ENCODE data around the gene SPECC1L.

The SPECC1L gene

DNA sequence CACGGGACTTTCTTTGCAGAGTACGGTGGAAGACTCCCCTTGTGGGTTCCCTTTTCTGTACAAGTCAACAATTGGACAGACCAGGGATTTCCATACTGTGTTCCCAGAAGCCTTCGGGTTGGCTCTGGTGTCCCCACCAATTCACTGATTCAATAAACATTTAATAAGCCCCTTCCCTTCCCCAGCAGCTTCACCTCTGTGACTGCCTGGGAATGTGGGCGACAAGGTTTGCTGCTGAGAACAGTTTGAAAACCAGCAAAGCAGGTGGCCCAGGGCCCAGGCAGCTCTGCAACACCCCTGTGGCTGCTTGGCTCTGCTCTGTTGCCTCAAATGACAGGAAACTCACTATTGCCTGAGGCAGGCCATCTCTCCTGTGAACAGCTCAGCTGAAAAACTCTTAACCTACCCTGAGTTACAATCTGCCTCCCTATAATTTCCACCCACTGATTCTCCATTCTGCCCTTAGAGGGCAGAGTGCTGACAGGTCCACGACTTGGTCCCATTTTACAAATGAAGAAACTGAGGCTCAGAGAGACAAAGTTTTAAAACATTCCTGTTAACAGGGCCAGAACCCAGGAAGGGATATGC lies 167.2 kb downstream of the SPECC1L start:
- no peaks in the 10 kb centered on the region for H3K4me1 ChIP-seq (ENCODE audit: insufficient read depth, low read length)
- H3K9ac ChIP-seq (ENCODE audit: low read depth, low read length): no peak overlapping the region
- no peak overlapping the region for H3K4me3 ChIP-seq (ENCODE audit: low read length)

DNA sequence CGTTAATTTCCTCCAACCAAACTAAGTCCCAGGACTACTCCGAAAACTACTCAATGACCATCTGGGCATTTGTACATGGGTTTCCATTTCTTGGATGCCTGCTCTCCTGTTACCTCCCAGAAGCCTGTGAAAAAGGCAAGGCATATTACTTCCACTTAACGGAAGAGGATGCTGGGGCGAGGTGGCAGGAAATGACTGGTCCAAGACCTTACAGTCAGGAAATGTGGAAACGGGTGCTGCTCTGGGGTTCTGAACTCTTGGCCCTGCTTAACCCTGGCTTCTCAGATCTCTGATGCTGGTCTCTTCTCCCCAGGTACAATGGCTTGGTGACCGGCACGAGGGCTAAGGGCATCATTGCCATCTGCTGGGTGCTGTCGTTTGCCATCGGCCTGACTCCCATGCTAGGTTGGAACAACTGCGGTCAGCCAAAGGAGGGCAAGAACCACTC lies 169.7 kb downstream of the SPECC1L start:
- no peak overlapping the region for H3K9ac ChIP-seq (ENCODE audit: low read depth, low read length)
- peaks cover 3% of the 10 kb centered on the region for H3K4me1 ChIP-seq (ENCODE audit: insufficient read depth, low read length)
- no peak overlapping the region for H3K4me3 ChIP-seq (ENCODE audit: low read length)
- H3K9me3 ChIP-seq (ENCODE audit: insufficient read depth, low read depth, low read length): no peaks in the 10 kb centered on the region
- no peaks in the 10 kb centered on the region for H3K36me3 ChIP-seq (ENCODE audit: insufficient read depth, low read depth, low read length)
- no peaks in the 10 kb centered on the region for H3K27me3 ChIP-seq (ENCODE audit: insufficient read depth, low read length)
- no peak overlapping the region for H3K27ac ChIP-seq (ENCODE audit: low read length)

More for the DNA sequence above, 167.2 kb downstream of the SPECC1L start:
- no peaks in the 10 kb centered on the region for H3K27me3 ChIP-seq (ENCODE audit: insufficient read depth, low read length)
- no peak overlapping the region for H3K27ac ChIP-seq (ENCODE audit: low read length)
- no peaks in the 10 kb centered on the region for H3K36me3 ChIP-seq (ENCODE audit: insufficient read depth, low read depth, low read length)
- no peaks in the 10 kb centered on the region for H3K9me3 ChIP-seq (ENCODE audit: insufficient read depth, low read depth, low read length)

- Histone ChIP-seq H3K36me3 (ENCODE audit: insufficient read depth, low read depth, low read length) (no peaks in the 10 kb centered on the region), H3K4me3 (ENCODE audit: low read length) (no peak overlapping the region), H3K9me3 (ENCODE audit: insufficient read depth, low read depth, low read length) (no peaks in the 10 kb centered on the region), H3K27ac (ENCODE audit: low read length) (no peak overlapping the region), H3K4me1 (ENCODE audit: insufficient read depth, low read length) (peaks cover 8% of the 10 kb centered on the region), H3K9ac (ENCODE audit: low read depth, low read length) (no peak overlapping the region), H3K27me3 (ENCODE audit: insufficient read depth, low read length) (no peaks in the 10 kb centered on the region)
Observed at GRCh38 chr22:24440718-24441405, 170.2 kb downstream of the SPECC1L start.

GRCh38 chr22:24441406-24442351 lies 171.0 kb downstream of the SPECC1L start:
- Histone ChIP-seq H3K4me1 (ENCODE audit: insufficient read depth, low read length) (peaks cover 9% of the 10 kb centered on the region), H3K27ac (ENCODE audit: low read length) (no peak overlapping the region)

GRCh38 chr22:24442352-24442744 lies 171.7 kb downstream of the SPECC1L start:
- H3K27ac ChIP-seq (ENCODE audit: low read length): no peak overlapping the region
- peaks cover 9% of the 10 kb centered on the region for H3K4me1 ChIP-seq (ENCODE audit: insufficient read depth, low read length)
- H3K4me3 ChIP-seq (ENCODE audit: low read length): no peak overlapping the region
- H3K27me3 ChIP-seq (ENCODE audit: insufficient read depth, low read length): no peaks in the 10 kb centered on the region
- H3K9me3 ChIP-seq (ENCODE audit: insufficient read depth, low read depth, low read length): no peaks in the 10 kb centered on the region
- no peak overlapping the region for H3K9ac ChIP-seq (ENCODE audit: low read depth, low read length)
- no peaks in the 10 kb centered on the region for H3K36me3 ChIP-seq (ENCODE audit: insufficient read depth, low read depth, low read length)

More at GRCh38 chr22:24441406-24442351, 171.0 kb downstream of the SPECC1L start:
- no peaks in the 10 kb centered on the region for H3K27me3 ChIP-seq (ENCODE audit: insufficient read depth, low read length)
- no peak overlapping the region for H3K9ac ChIP-seq (ENCODE audit: low read depth, low read length)
- H3K9me3 ChIP-seq (ENCODE audit: insufficient read depth, low read depth, low read length): no peaks in the 10 kb centered on the region
- no peak overlapping the region for H3K4me3 ChIP-seq (ENCODE audit: low read length)
- no peaks in the 10 kb centered on the region for H3K36me3 ChIP-seq (ENCODE audit: insufficient read depth, low read depth, low read length)

DNA sequence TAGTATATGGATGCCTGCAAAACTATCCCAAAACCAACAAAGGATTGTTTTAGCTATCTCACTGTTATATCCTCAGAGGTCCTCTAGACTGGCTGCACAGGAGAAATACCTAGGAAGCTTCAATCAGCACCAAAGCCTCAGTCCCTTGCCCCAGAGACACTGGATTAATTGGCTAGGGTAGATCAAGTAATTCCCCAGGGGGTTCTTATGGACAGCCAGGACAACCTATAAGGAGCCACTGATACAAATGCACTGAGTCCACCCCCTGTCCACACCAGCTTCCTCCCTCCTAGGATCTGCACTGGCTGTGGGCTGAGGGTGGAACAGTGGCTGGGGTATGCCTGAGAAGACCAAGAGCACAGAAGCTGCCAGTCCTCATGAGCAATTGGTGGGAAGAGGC lies 173.0 kb downstream of the SPECC1L start:
- Histone ChIP-seq H3K4me3 (ENCODE audit: low read length) (no peak overlapping the region), H3K36me3 (ENCODE audit: insufficient read depth, low read depth, low read length) (no peaks in the 10 kb centered on the region), H3K4me1 (ENCODE audit: insufficient read depth, low read length) (peaks cover 9% of the 10 kb centered on the region), H3K27ac (ENCODE audit: low read length) (no peak overlapping the region), H3K9me3 (ENCODE audit: insufficient read depth, low read depth, low read length) (no peaks in the 10 kb centered on the region), H3K9ac (ENCODE audit: low read depth, low read length) (no peak overlapping the region), H3K27me3 (ENCODE audit: insufficient read depth, low read length) (no peaks in the 10 kb centered on the region)

GRCh38 chr22:24444251-24444650 lies 173.6 kb downstream of the SPECC1L start:
- peaks cover 9% of the 10 kb centered on the region for H3K4me1 ChIP-seq (ENCODE audit: insufficient read depth, low read length)
- no peaks in the 10 kb centered on the region for H3K9me3 ChIP-seq (ENCODE audit: insufficient read depth, low read depth, low read length)
- no peak overlapping the region for H3K9ac ChIP-seq (ENCODE audit: low read depth, low read length)
- no peak overlapping the region for H3K4me3 ChIP-seq (ENCODE audit: low read length)
- H3K27me3 ChIP-seq (ENCODE audit: insufficient read depth, low read length): no peaks in the 10 kb centered on the region
- H3K27ac ChIP-seq (ENCODE audit: low read length): no peak overlapping the region
- H3K36me3 ChIP-seq (ENCODE audit: insufficient read depth, low read depth, low read length): no peaks in the 10 kb centered on the region

- H3K4me3 ChIP-seq (ENCODE audit: low read length): no peak overlapping the region
- no peaks in the 10 kb centered on the region for H3K27me3 ChIP-seq (ENCODE audit: insufficient read depth, low read length)
- H3K9me3 ChIP-seq (ENCODE audit: insufficient read depth, low read depth, low read length): no peaks in the 10 kb centered on the region
- H3K36me3 ChIP-seq (ENCODE audit: insufficient read depth, low read depth, low read length): no peaks in the 10 kb centered on the region
- no peak overlapping the region for H3K9ac ChIP-seq (ENCODE audit: low read depth, low read length)
- H3K4me1 ChIP-seq (ENCODE audit: insufficient read depth, low read length): peaks cover 9% of the 10 kb centered on the region
- H3K27ac ChIP-seq (ENCODE audit: low read length): no peak overlapping the region
Observed at GRCh38 chr22:24444729-24445466, 174.3 kb downstream of the SPECC1L start.

DNA sequence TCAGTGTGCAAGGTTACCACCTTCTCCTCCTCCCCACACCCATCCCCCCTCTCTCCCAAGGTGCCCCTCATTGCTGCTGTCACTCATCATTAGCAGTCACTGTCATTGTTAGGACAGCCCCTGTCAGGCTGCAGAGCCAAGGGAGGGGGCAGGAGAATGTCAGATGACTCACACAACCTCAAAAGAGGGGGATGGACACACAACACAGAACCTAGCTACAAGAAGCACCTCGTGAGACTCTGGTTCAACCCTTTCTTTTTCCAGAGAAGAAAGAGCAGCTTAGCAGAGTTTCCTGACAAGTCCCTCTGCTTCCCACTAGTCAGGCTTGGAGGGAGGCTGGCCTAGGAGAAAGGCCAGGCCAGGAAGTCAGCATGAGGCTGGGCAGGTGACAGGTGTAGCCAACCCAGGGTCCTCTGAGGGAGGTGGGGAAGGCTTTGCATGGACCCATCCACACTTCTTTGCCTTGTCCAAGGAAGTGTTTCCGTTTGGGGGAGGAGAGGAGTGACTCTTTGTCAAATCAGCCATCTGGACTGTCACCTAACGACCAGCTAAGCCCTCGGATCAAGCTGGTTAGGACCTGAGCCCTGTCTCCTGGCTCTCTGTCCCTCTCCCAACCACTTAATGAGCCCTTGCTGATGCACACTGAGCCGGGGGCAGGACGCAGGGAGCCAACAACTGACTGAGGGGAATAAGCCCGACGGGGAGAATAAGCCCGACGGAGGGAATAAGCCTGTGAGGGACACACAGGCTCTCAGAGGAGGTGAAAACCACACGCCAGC lies 175.0 kb downstream of the SPECC1L start:
- Histone ChIP-seq H3K9ac (ENCODE audit: low read depth, low read length) (0 out of 2 replicates have a peak overlapping the region, but pooled peaks have one; percentile 7), H3K4me1 (ENCODE audit: insufficient read depth, low read length) (peaks cover 9% of the 10 kb centered on the region), H3K4me3 (ENCODE audit: low read length) (no peak overlapping the region), H3K36me3 (ENCODE audit: insufficient read depth, low read depth, low read length) (no peaks in the 10 kb centered on the region), H3K27ac (ENCODE audit: low read length) (no peak overlapping the region), H3K27me3 (ENCODE audit: insufficient read depth, low read length) (no peaks in the 10 kb centered on the region), H3K9me3 (ENCODE audit: insufficient read depth, low read depth, low read length) (no peaks in the 10 kb centered on the region)

DNA sequence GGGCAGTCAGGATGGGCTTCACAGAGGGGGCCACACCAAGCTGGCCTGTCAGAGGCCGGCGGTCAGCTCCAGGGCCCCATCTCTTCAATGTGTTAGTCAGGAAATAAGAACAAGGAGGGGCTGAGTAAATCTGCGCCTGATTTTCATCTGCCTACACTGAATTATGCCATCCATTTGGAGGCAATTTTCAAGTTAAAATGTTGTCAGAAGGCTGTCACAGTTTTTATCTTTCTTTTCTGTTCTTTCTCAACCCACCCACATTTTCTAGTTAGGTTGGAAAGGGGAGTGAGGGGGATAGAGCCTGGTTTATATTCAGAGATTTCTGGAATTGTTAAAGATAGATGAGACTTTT lies 175.6 kb downstream of the SPECC1L start:
- peaks cover 9% of the 10 kb centered on the region for H3K4me1 ChIP-seq (ENCODE audit: insufficient read depth, low read length)
- no peak overlapping the region for H3K4me3 ChIP-seq (ENCODE audit: low read length)
- H3K27ac ChIP-seq (ENCODE audit: low read length): no peak overlapping the region
- H3K36me3 ChIP-seq (ENCODE audit: insufficient read depth, low read depth, low read length): no peaks in the 10 kb centered on the region
- no peak overlapping the region for H3K9ac ChIP-seq (ENCODE audit: low read depth, low read length)
- H3K9me3 ChIP-seq (ENCODE audit: insufficient read depth, low read depth, low read length): no peaks in the 10 kb centered on the region
- no peaks in the 10 kb centered on the region for H3K27me3 ChIP-seq (ENCODE audit: insufficient read depth, low read length)

GRCh38 chr22:24450610-24451009 lies 180.0 kb downstream of the SPECC1L start:
- no peaks in the 10 kb centered on the region for H3K27me3 ChIP-seq (ENCODE audit: insufficient read depth, low read length)
- H3K36me3 ChIP-seq (ENCODE audit: insufficient read depth, low read depth, low read length): no peaks in the 10 kb centered on the region
- H3K4me1 ChIP-seq (ENCODE audit: insufficient read depth, low read length): peaks cover 3% of the 10 kb centered on the region
- H3K27ac ChIP-seq (ENCODE audit: low read length): no peak overlapping the region
- no peaks in the 10 kb centered on the region for H3K9me3 ChIP-seq (ENCODE audit: insufficient read depth, low read depth, low read length)
- H3K9ac ChIP-seq (ENCODE audit: low read depth, low read length): no peak overlapping the region
- H3K4me3 ChIP-seq (ENCODE audit: low read length): no peak overlapping the region
